DOHH2 (cell line): ENCODE measurements around the gene ZFAND3.
A peak's percentile ranks its signal among the peaks of the same experiment; 100 is the strongest.

Experiments used
- H3F3A ChIP-seq: fragments of 200-600 bp; sonication (generic), shearing (Covaris generic); 2 replicates; pipeline ENCODE4 v1.6.0; 2016; ENCODE audit warnings: antibody characterized with exemption, mild to moderate bottlenecking; ENCODE audit not compliant: control insufficient read depth, insufficient read depth
- H3K27ac ChIP-seq: fragments of 200-600 bp; sonication (generic); 2 replicates; pipeline ENCODE4 v1.5.1; 2014; ENCODE audit warnings: low read depth, mild to moderate bottlenecking, low read length, moderate library complexity
- H3K27me3 ChIP-seq: fragments of 200-600 bp; sonication (generic); 2 replicates; pipeline ENCODE4 v1.6.1; 2014; ENCODE audit warnings: mild to moderate bottlenecking, low read length, mixed read lengths; ENCODE audit not compliant: control insufficient read depth
- H3K36me3 ChIP-seq: fragments of 200-600 bp; sonication (generic); 2 replicates; pipeline ENCODE4 v1.6.1; 2014; ENCODE audit warnings: mild to moderate bottlenecking, low read length, moderate library complexity, mixed read lengths; ENCODE audit not compliant: control insufficient read depth
- H3K4me1 ChIP-seq: fragments of 200-600 bp; sonication (generic); 2 replicates; pipeline ENCODE4 v1.6.1; 2014; ENCODE audit warnings: mild to moderate bottlenecking, low read length, mixed read lengths; ENCODE audit not compliant: control insufficient read depth
- H3K4me2 ChIP-seq: fragments of 200-600 bp; sonication (generic); 2 replicates; pipeline ENCODE4 v1.6.0; 2014; ENCODE audit warnings: mild to moderate bottlenecking, low read length, moderate library complexity
- H3K4me3 ChIP-seq: fragments of 200-600 bp; sonication (generic); 2 replicates; pipeline ENCODE4 v1.5.1; 2014; ENCODE audit warnings: mild to moderate bottlenecking, low read length, mixed read lengths
- H3K79me2 ChIP-seq: fragments of 200-600 bp; sonication (generic); 2 replicates; pipeline ENCODE4 v1.6.1; 2014; ENCODE audit warnings: mild to moderate bottlenecking, low read length, mixed read lengths; ENCODE audit not compliant: control insufficient read depth
- H3K9me2 ChIP-seq: fragments of 200-600 bp; sonication (generic); replicated peaks from 2 replicates; pipeline ENCODE4 v1.6.1; 2014; ENCODE audit warnings: mild to moderate bottlenecking, low read length, mixed read lengths; ENCODE audit not compliant: control insufficient read depth
- H3K9me3 ChIP-seq: fragments of 200-600 bp; sonication (generic); 2 replicates; pipeline ENCODE4 v1.6.1; 2014; ENCODE audit warnings: antibody characterized with exemption, low read length, mixed read lengths; ENCODE audit not compliant: control insufficient read depth, insufficient read depth
- H4K20me1 ChIP-seq: fragments of 200-600 bp; sonication (generic); 2 replicates; pipeline ENCODE4 v1.6.0; 2014; ENCODE audit warnings: low read depth, mild to moderate bottlenecking, antibody characterized with exemption, low read length, moderate library complexity; ENCODE audit not compliant: control insufficient read depth, insufficient read depth
- CTCF ChIP-seq: fragments of 200-600 bp; sonication (generic); IDR thresholded peaks from one replicate; pipeline ENCODE4 v1.5.1; 2014; ENCODE audit warnings: antibody characterized with exemption, mild to moderate bottlenecking, low read depth, low read length; ENCODE audit not compliant: poor library complexity, severe bottlenecking
- EZH2phosphoT487 ChIP-seq: fragments of 200-600 bp; sonication (generic); IDR thresholded peaks from 2 replicates; pipeline ENCODE4 v1.6.1; 2017; ENCODE audit warnings: borderline replicate concordance, mild to moderate bottlenecking, antibody characterized with exemption, low read length, moderate library complexity, mixed read lengths

The ZFAND3 gene

DNA sequence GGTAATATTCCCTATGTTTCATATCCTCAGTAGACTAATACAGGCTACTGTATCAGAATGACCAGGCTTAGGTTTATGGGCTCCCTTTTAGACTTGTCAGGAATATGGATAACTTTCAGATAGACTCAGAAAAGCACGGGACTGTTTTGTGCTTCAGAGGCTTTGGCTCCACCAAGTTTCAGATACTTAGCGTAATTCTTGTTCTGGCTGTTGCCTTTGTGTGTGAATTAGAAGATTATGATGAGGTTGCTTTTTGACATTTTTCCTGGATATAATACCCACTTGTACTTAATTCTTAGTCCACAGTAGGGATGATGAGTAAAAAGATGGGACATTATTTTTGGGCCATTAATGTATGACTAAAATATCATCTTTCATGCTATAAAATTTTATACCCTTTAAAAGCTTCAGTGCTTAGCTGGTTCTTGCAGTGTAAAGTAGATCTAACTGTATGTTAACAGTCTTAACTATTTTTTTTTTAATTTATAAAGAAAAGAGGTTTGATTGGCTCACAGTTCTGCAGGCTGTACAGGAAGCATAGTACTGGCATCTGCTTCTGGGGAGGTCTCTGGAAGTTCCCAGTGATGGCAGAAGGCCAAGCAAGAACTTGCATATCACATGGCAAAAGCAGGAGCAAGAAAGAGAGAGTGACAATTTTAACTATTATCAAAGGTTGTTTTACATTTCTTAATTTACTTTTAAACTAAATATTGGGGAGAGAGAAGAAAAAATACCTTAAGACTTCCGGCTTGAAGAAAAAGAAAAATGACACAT, 120.7 kb downstream of the ZFAND3 start:
- TF ChIP-seq EZH2phosphoT487, result no peak
- TF ChIP-seq CTCF, result no peak
- peaks cover 15% of the 10 kb centered on the region for H3K79me2 ChIP-seq
- no peak overlapping the region for H3K4me3 ChIP-seq
- H3K9me2 ChIP-seq, result no peaks in the 10 kb centered on the region
- H3F3A ChIP-seq, result no peaks in the 10 kb centered on the region
- H3K4me2 ChIP-seq, result no peak overlapping the region
- no peaks in the 10 kb centered on the region for H4K20me1 ChIP-seq
- no peaks in the 10 kb centered on the region for H3K36me3 ChIP-seq
- no peak overlapping the region for H3K27ac ChIP-seq
- H3K27me3 ChIP-seq, result no peaks in the 10 kb centered on the region
- no peaks in the 10 kb centered on the region for H3K9me3 ChIP-seq
- H3K4me1 ChIP-seq, result peaks cover 59% of the 10 kb centered on the region

DNA sequence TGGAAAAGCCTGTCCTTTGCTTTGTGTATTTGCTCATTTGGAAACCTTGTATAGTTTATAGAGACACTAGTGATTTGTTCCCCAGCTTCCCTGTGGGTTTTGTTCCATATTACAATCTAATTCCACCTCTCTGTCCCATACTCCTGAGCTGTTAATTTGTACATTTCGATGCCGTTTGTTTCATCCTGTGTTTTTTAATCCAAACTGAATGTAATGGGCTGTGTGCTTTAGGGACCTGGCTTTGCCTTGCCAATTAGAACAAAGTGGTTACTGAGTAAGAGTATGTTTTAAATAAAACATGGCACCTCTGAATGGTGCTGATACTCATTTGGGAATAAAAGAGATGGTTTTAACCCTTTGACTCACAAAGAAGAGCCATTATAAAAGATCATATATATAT, 122.3 kb downstream of the ZFAND3 start:
- Histone ChIP-seq H3K27ac (no peak overlapping the region), H3K4me3 (no peak overlapping the region), H3K9me3 (no peaks in the 10 kb centered on the region), H3K4me2 (peak overlapping the region; percentile 26; the same call in 1 of the 2 replicates), H3F3A (no peaks in the 10 kb centered on the region), H3K27me3 (no peaks in the 10 kb centered on the region), H3K4me1 (peaks cover 62% of the 10 kb centered on the region), H3K9me2 (no peaks in the 10 kb centered on the region), H3K79me2 (peaks cover 15% of the 10 kb centered on the region), H4K20me1 (no peaks in the 10 kb centered on the region), H3K36me3 (no peaks in the 10 kb centered on the region)
- no peak for TF ChIP-seq EZH2phosphoT487
- TF ChIP-seq CTCF, result no peak

GRCh38 chr6:37942606-37943376, 123.3 kb downstream of the ZFAND3 start:
- TF ChIP-seq EZH2phosphoT487 (no peak), CTCF (no peak)
- peak overlapping the region; percentile 74 for H3K4me2 ChIP-seq
- H3K4me1 ChIP-seq, result peaks cover 58% of the 10 kb centered on the region
- peaks cover 15% of the 10 kb centered on the region for H3K79me2 ChIP-seq
- no peaks in the 10 kb centered on the region for H3K27me3 ChIP-seq
- H3F3A ChIP-seq, result no peaks in the 10 kb centered on the region
- H3K4me3 ChIP-seq, result peak overlapping the region; percentile 53
- no peaks in the 10 kb centered on the region for H4K20me1 ChIP-seq
- H3K9me2 ChIP-seq, result no peaks in the 10 kb centered on the region
- peak overlapping the region; percentile 52 for H3K27ac ChIP-seq
- H3K36me3 ChIP-seq, result no peaks in the 10 kb centered on the region
- H3K9me3 ChIP-seq, result no peaks in the 10 kb centered on the region
